Measurements from ENCODE around the gene TTC22. TPM values are rescaled to one million over a fixed set of nuclear protein-coding genes. Genes with fewer than 3 reads are reported as not detected.

The TTC22 gene
- total and polyA plus RNA-seq, 8 donors = 4.2 to 65.2 (median 21.6) TPM

GRCh38 chr1:54757833-54758232, 43.3 kb downstream of the TTC22 start:
- no peak overlapping the region for H3K27ac ChIP-seq
- no peaks in the 10 kb centered on the region for H3K27me3 ChIP-seq
- H3K4me1 ChIP-seq = peaks cover 0 to 4% (median under 1%) of the 10 kb centered on the region in 4 donors
- DNase-seq = no peak
- H3K9me3 ChIP-seq = no peaks in the 10 kb centered on the region
- TF ChIP-seq CTCF (IDR thresholded peaks at IDR 0.05) (no peak), POLR2A (IDR thresholded peaks at IDR 0.05) (no peak), POLR2AphosphoS5 (IDR thresholded peaks at IDR 0.05) (no peak), EP300 (IDR thresholded peaks at IDR 0.05) (no peak)
- no peak overlapping the region for H3K4me3 ChIP-seq
- intact Hi-C loops (cut with DNase I; ENCODE audit: low total_unique reads) = no loop called here
- 93 to 100% (median 95%) methylated on average over 3 to 9 of the region's 9 CpGs for WGBS, 5 donors
- peaks cover 14 to 42% (median 35%) of the 10 kb centered on the region in 4 donors for H3K36me3 ChIP-seq

- intact Hi-C loops (cut with DNase I; ENCODE audit: low total_unique reads) = no loop called here
- Histone ChIP-seq H3K27ac (no peak overlapping the region), H3K27me3 (no peaks in the 10 kb centered on the region), H3K36me3 (peaks cover 14 to 42% (median 35%) of the 10 kb centered on the region in 4 donors), H3K9me3 (no peaks in the 10 kb centered on the region), H3K4me3 (no peak overlapping the region), H3K4me1 (no peaks in the 10 kb centered on the region)
- no peak for TF ChIP-seq CTCF (IDR thresholded peaks at IDR 0.05)
- no peak for TF ChIP-seq POLR2AphosphoS5 (IDR thresholded peaks at IDR 0.05)
- no peak for TF ChIP-seq EP300 (IDR thresholded peaks at IDR 0.05)
- TF ChIP-seq POLR2A (IDR thresholded peaks at IDR 0.05) = no peak
- no peak for DNase-seq
- 88 to 94% (median 92%) methylated on average over 15 to 25 of the region's 25 CpGs for WGBS, 5 donors
Measured at GRCh38 chr1:54754486-54755285, 46.4 kb downstream of the TTC22 start.

- DNase-seq = no peak
- Histone ChIP-seq H3K4me3 (no peak overlapping the region), H3K27ac (no peak overlapping the region), H3K27me3 (no peaks in the 10 kb centered on the region), H3K36me3 (peaks cover 14 to 37% (median 34%) of the 10 kb centered on the region in 4 donors), H3K4me1 (no peaks in the 10 kb centered on the region), H3K9me3 (no peaks in the 10 kb centered on the region)
- WGBS, 5 donors = 93 to 96% (median 95%) methylated on average over 18 to 22 of the region's 22 CpGs
- TF ChIP-seq POLR2AphosphoS5 (IDR thresholded peaks at IDR 0.05) (no peak), POLR2A (IDR thresholded peaks at IDR 0.05) (no peak), EP300 (IDR thresholded peaks at IDR 0.05) (no peak), CTCF (IDR thresholded peaks at IDR 0.05) (no peak)
- intact Hi-C loops (cut with DNase I; ENCODE audit: low total_unique reads) = no loop called here
Measured at GRCh38 chr1:54754045-54754444, 47.1 kb downstream of the TTC22 start.

- Histone ChIP-seq H3K36me3 (peaks cover 0 to 11% (median 8%) of the 10 kb centered on the region in 4 donors), H3K27ac (no peak overlapping the region), H3K4me3 (no peak overlapping the region), H3K9me3 (no peaks in the 10 kb centered on the region), H3K4me1 (no peaks in the 10 kb centered on the region), H3K27me3 (no peaks in the 10 kb centered on the region)
- 72 to 82% (median 76%) methylated on average over 4 of the region's 4 CpGs for WGBS, 5 donors
- TF ChIP-seq POLR2AphosphoS5 (IDR thresholded peaks at IDR 0.05) (no peak), EP300 (IDR thresholded peaks at IDR 0.05) (no peak), POLR2A (IDR thresholded peaks at IDR 0.05) (no peak), CTCF (IDR thresholded peaks at IDR 0.05) (no peak)
- no peak for DNase-seq
- intact Hi-C loops (cut with DNase I; ENCODE audit: low total_unique reads) = no loop called here
Measured at GRCh38 chr1:54751426-54751825, 49.7 kb downstream of the TTC22 start.
